ENCODE results near the gene DCDC2B. TPM values are rescaled to one million over a fixed set of nuclear protein-coding genes. Genes with fewer than 3 reads are reported as not detected.
A peak's percentile ranks its signal among the peaks of the same experiment; 100 is the strongest.

The DCDC2B gene
- total RNA-seq, 1 donor from 2014 or later: not detected

DNA sequence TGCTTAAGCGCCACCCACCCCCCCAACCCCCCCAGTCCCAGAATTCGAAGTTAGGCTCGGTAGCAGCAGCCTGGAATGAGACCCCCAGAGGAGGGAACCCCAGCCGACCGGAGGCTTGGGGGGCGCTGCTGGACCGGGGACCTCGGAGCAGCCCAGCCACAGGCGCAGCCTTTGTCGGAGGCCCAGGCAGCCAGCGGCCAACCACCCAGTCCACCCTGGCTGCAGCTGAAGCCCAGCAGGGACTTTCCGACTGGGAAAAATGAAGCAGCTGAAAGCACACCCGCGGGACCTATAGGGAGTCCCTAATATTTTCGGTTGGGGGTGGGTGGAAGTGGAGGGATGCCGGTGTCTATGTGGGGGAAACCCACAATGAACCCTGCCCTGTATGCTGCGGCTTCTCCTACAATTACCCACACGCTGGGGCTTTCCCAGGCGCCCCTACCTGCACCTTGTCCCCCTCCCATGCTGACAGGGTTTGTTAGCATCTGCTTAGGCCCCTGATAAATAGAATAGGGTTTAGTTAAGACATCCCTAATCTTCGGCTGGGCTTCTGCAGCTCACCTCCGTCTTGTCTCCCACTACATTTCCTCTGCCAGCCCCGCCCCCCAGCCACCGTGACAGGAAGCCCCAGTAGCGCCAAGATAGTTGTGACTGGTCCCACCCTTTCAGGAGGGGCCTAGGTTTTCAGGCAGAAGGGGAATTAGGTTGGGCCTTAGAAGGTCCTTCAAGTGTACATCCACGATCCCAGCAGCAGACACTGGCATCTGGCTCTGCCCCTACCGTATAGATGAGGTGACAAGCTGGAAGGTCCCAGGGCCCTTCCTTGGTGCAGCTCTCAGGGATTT, 7.7 kb upstream of the DCDC2B start:
- peak; percentile 74 for DNase-seq
- intact Hi-C loops (cut with DNase I): no loop called here
- Histone ChIP-seq H3K4me3 (peak overlapping the region; percentile 65), H3K27me3 (no peaks in the 10 kb centered on the region), H3K36me3 (peaks cover 14% of the 10 kb centered on the region), H3K9me3 (no peaks in the 10 kb centered on the region), H3K4me1 (peaks cover 30% of the 10 kb centered on the region), H3K27ac (peak overlapping the region; percentile 63)
- TF ChIP-seq, protein P1, sequence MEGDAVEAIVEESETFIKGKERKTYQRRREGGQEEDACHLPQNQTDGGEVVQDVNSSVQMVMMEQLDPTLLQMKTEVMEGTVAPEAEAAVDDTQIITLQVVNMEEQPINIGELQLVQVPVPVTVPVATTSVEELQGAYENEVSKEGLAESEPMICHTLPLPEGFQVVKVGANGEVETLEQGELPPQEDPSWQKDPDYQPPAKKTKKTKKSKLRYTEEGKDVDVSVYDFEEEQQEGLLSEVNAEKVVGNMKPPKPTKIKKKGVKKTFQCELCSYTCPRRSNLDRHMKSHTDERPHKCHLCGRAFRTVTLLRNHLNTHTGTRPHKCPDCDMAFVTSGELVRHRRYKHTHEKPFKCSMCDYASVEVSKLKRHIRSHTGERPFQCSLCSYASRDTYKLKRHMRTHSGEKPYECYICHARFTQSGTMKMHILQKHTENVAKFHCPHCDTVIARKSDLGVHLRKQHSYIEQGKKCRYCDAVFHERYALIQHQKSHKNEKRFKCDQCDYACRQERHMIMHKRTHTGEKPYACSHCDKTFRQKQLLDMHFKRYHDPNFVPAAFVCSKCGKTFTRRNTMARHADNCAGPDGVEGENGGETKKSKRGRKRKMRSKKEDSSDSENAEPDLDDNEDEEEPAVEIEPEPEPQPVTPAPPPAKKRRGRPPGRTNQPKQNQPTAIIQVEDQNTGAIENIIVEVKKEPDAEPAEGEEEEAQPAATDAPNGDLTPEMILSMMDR (IDR thresholded peaks at IDR 0.05): peak; percentile 6
- peak; percentile 11 for ATAC-seq

DNA sequence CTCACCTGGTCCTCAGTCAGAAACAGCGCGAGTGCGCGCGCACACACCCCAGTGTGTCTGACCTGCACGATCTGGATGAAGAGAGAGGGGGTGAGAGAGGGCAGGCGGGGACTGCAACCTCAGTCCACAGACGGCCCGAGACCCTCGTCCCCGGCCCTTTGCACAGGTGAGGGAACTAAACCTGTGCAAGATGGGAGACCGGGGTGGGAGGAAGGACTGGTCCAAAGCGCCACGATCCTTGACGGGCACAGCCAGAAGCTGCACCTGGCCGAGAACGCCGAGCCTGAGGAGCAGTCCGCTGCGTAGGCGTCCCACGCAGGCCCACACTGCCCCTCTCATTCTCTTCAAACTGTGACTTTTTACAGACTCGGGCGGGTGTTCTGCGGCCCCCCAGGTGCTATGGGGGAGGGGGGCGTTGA, 3.9 kb upstream of the DCDC2B start:
- Histone ChIP-seq H3K27me3 (no peaks in the 10 kb centered on the region), H3K4me3 (peak overlapping the region; percentile 60), H3K4me1 (peaks cover 24% of the 10 kb centered on the region), H3K36me3 (no peaks in the 10 kb centered on the region), H3K27ac (peak overlapping the region; percentile 49), H3K9me3 (no peaks in the 10 kb centered on the region)
- intact Hi-C loops (cut with DNase I): no loop called here
- TF ChIP-seq, protein P1 (IDR thresholded peaks at IDR 0.05): no peak
- ATAC-seq (peak; percentile 8), DNase-seq (peak; percentile 70)

DNA sequence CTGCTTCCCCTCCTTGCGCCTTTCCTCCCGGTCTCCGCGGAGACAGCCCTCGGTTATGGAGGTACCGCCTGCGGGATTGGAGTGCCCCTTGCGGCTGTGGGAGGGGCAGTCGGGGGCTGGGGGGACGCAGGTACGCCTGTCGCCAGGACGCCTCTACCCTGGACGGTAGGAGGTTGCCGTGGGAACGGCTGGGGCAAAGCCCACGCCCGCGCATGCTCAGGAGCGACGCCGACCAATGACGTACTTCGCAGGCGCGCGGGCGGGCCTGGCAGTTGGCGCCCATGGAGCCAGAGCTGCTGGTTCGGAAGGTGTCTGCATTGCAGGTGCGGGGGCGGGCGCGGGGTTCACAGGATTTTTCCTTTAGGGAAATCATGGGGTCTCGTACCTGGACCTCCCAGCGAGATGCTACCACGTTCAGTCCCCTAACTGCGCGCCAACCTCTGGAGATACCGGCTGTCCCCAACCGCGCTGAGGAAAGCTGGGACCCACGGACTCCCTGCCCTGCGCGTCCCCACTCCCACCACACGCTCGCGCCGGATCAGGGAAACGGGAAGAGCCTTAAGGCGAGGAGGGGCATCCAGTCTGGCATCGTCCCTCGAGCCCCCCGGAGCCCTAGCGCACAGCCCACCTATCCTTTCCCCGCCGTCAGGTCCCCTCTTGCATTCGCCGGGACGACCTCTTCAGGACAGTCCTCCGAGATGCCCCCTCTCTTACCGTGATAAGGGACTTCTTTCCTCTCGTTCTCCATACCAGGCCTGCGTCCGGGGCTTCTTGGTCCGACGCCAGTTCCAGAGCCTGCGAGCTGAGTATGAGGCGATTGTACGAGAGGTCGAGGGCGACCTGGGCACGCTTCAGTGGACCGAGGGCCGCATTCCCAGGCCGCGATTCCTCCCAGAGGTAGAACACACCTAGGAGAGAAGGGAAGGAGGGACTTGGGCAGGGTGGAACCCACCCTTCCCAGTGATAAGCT, 3.2 kb upstream of the DCDC2B start, which contains the start of gene IQCC:
IQCC (plus strand) TSS at position 271 of the 970 bp plus-strand sequence; CDS start at position 282, 11 bp downstream.
- ATAC-seq (peak; percentile 91), DNase-seq (peak; percentile 95)
- intact Hi-C loops (cut with DNase I): no loop called here
- H3K4me1 ChIP-seq: peaks cover 21% of the 10 kb centered on the region
- H3K27me3 ChIP-seq: no peaks in the 10 kb centered on the region
- H3K4me3 ChIP-seq: peak within 1 kb of the TSS; percentile 60
- H3K27ac ChIP-seq: peak within 1 kb of the TSS; percentile 49
- TF ChIP-seq, protein P1 (IDR thresholded peaks at IDR 0.05): peak; percentile 10
- H3K36me3 ChIP-seq: no peaks in the 10 kb centered on the region
- no peaks in the 10 kb centered on the region for H3K9me3 ChIP-seq

DNA sequence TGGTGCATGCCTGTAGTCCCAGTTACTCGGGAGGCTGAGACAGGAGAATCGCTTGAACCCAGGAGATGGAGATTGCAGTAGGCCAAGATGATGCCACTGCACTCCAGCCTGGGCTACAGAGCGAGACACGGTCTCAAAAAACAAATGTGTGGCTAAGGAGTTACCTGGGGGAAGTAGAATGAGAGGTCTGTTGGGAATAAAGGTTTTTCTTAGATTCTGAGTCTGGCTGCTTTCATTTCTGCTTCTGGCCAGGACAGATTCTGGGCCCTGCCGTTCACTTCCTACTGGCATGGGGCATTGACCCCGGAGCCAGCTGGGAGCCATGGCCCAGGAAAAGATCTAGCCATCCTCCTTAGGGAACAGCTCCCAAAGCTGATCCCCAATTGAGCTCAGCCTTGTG, 420 bp upstream of the DCDC2B start:
- no peak for DNase-seq
- Histone ChIP-seq H3K9me3 (no peaks in the 10 kb centered on the region), H3K4me1 (peaks cover 11% of the 10 kb centered on the region), H3K27me3 (no peaks in the 10 kb centered on the region), H3K36me3 (no peaks in the 10 kb centered on the region), H3K4me3 (no peak overlapping the region), H3K27ac (no peak overlapping the region)
- ATAC-seq: no peak
- intact Hi-C loops (cut with DNase I): no loop called here
- TF ChIP-seq, protein P1 (IDR thresholded peaks at IDR 0.05): no peak

DNA sequence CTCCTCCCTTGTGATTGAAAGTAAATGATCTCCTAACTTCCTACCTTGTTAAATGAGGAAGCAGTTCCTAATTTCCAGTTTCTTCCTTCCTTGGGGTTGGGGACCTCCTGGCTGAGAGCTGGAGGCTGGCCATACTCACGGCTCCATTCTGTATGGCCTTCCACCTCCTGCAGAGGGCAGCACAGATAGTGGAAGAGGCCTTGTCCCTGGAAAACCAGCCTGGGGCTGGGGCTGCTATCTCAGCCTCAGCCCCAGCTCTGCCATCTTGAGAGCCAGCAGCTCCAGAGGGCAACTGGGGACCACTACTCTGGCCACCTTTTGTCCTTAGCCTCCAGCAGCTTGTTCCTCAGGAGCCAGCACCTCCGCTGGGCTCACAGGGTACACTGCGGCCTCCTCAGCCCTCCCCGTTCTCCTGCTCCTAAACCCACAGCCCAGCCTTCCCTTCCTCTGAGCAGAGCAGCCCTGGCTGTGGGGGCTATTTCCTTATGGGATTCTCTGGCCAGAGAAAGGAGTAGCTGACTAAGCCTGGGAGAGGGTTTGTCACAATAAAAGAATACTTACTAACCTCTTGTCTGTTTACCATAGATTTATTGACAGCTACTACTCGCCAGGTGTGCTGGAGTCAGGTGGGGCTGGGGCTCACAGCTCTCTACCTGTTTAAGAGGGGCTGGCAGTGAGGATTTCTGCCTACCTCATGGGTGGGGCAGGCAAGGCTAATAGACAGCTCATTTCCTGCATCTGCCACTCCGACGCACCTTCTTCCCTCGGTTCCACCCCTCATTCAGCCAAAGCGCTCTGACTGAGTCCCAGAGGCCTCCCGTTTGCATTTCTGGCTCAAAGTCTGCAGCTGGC, 7.0 kb downstream of the DCDC2B start:
- ATAC-seq: peak; percentile 87
- Histone ChIP-seq H3K27ac (no peak overlapping the region), H3K9me3 (no peaks in the 10 kb centered on the region), H3K36me3 (peaks cover 27% of the 10 kb centered on the region), H3K4me1 (peaks cover 7% of the 10 kb centered on the region), H3K4me3 (no peak overlapping the region), H3K27me3 (no peaks in the 10 kb centered on the region)
- no peak for DNase-seq
- TF ChIP-seq, protein P1 (IDR thresholded peaks at IDR 0.05): peak; percentile 74
- intact Hi-C loops (cut with DNase I): no loop called here
